HCT116 (cell line): ENCODE measurements around the gene MPP4.

Experiments
- EZH2 ChIP-seq: fragments of 200-600 bp; sonication (generic); IDR thresholded peaks from 2 replicates; pipeline ENCODE4 v1.6.1; 2017; ENCODE audit warnings: antibody characterized with exemption, mixed run types
- EZH2phosphoT487 ChIP-seq: fragments of 200-600 bp; IDR thresholded peaks from 2 replicates; pipeline ENCODE4 v1.6.1; 2018; ENCODE audit warnings: antibody characterized with exemption, borderline replicate concordance
- FOSL1 ChIP-seq: IDR thresholded peaks from 2 replicates; pipeline ENCODE4 v1.6.1; 2012; ENCODE audit warnings: low read depth
- JUND ChIP-seq: IDR thresholded peaks from 2 replicates; pipeline ENCODE4 v1.6.1; 2012
- POLR2A ChIP-seq: IDR thresholded peaks from 2 replicates; pipeline ENCODE4 v1.7.0; 2011; ENCODE audit warnings: borderline replicate concordance; ENCODE audit not compliant: insufficient read depth, insufficient read length; ENCODE audit errors: extremely low read depth
- POLR2AphosphoS5 ChIP-seq: IDR thresholded peaks from 2 replicates; pipeline ENCODE4 v1.6.1; 2011; ENCODE audit warnings: mild to moderate bottlenecking, low read depth, low read length, moderate library complexity
- YY1 ChIP-seq: IDR thresholded peaks from 2 replicates; pipeline ENCODE4 v1.6.1; 2011; ENCODE audit warnings: low read length, low read depth, moderate library complexity, mild to moderate bottlenecking; ENCODE audit not compliant: insufficient replicate concordance; ENCODE audit errors: extremely low read depth
- ZNF274 ChIP-seq: fragments of 200-500 bp; sonication (Bioruptor generic); IDR thresholded peaks from 2 replicates; pipeline ENCODE4 v1.6.1; 2014; ENCODE audit warnings: mild to moderate bottlenecking, low read depth, low read length, inconsistent platforms
- TF ChIP-seq, protein P1 (sequence below), 3 experiments: fragments of 200-600 bp in 1 of 3; sonication (generic) in 1 of 3; IDR thresholded peaks in 2 of 3; conservative IDR thresholded peaks in 1 of 3; 2 replicates each; pipeline ENCODE4 v1.5.1; 2012 to 2017; ENCODE audit warnings: low read depth in 2 of 3, low read length in 2 of 3, antibody characterized with exemption in 1 of 3, borderline replicate concordance in 1 of 3, control low read depth in 1 of 3, mild to moderate bottlenecking in 1 of 3, mixed read lengths in 1 of 3, mixed run types in 1 of 3, moderate library complexity in 1 of 3; ENCODE audit not compliant: insufficient read depth in 1 of 3

GRCh38 chr2:201633661-201634249 lies 64.7 kb downstream of the MPP4 start:
- TF ChIP-seq POLR2A (no peak), ZNF274 (no peak), FOSL1 (no peak), POLR2AphosphoS5 (no peak), EZH2 (no peak), YY1 (no peak), EZH2phosphoT487 (no peak), JUND (no peak)
- TF ChIP-seq, protein P1, sequence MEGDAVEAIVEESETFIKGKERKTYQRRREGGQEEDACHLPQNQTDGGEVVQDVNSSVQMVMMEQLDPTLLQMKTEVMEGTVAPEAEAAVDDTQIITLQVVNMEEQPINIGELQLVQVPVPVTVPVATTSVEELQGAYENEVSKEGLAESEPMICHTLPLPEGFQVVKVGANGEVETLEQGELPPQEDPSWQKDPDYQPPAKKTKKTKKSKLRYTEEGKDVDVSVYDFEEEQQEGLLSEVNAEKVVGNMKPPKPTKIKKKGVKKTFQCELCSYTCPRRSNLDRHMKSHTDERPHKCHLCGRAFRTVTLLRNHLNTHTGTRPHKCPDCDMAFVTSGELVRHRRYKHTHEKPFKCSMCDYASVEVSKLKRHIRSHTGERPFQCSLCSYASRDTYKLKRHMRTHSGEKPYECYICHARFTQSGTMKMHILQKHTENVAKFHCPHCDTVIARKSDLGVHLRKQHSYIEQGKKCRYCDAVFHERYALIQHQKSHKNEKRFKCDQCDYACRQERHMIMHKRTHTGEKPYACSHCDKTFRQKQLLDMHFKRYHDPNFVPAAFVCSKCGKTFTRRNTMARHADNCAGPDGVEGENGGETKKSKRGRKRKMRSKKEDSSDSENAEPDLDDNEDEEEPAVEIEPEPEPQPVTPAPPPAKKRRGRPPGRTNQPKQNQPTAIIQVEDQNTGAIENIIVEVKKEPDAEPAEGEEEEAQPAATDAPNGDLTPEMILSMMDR (IDR thresholded peaks at IDR 0.05 in 2 of 3, conservative IDR thresholded peaks at IDR 0.05 in 1 of 3; ENCODE audit: borderline replicate concordance in 1 of 3, insufficient read depth in 1 of 3, low read depth in 2 of 3, low read length in 2 of 3) = no peak
